DMS53 (cell line): ENCODE measurements around the gene RASSF4.

Source experiments
- DNase-seq: peaks from one replicate; lab custom pipeline; 2025; lab: John Stamatoyannopoulos, UW

The RASSF4 gene

GRCh38 chr10:44959247-44960087 is at the start of gene RASSF4:
RASSF4 (plus strand) TSS chr10:44959802; CDS start chr10:44970203, 10,401 bp downstream.
- DNase-seq: peak; percentile 94

- no peak for DNase-seq
Measured at GRCh38 chr10:44909910-44910309, 49.7 kb upstream of the RASSF4 start.

GRCh38 chr10:44910602-44911001 is 49.0 kb upstream of the RASSF4 start:
- no peak for DNase-seq

- peak; percentile 94 for DNase-seq
Measured at GRCh38 chr10:44911081-44911540, 48.5 kb upstream of the RASSF4 start, which contains the start of gene TMEM72. TMEM72 (plus strand) TSS chr10:44911337; CDS start chr10:44911513, 176 bp downstream.

GRCh38 chr10:44911951-44912350 is 47.7 kb upstream of the RASSF4 start:
- no peak for DNase-seq

GRCh38 chr10:44913350-44914081 is 46.1 kb upstream of the RASSF4 start:
- no peak for DNase-seq

GRCh38 chr10:44914891-44915290 is 44.7 kb upstream of the RASSF4 start:
- no peak for DNase-seq

- no peak for DNase-seq
Measured at GRCh38 chr10:44916429-44916828, 43.2 kb upstream of the RASSF4 start.

GRCh38 chr10:44917848-44918247 is 41.8 kb upstream of the RASSF4 start:
- DNase-seq: no peak

- no peak for DNase-seq
Measured at GRCh38 chr10:44920252-44920651, 39.4 kb upstream of the RASSF4 start.

- DNase-seq: no peak
Measured at GRCh38 chr10:44921061-44921460, 38.5 kb upstream of the RASSF4 start.

- DNase-seq: no peak
Measured at GRCh38 chr10:44921506-44921905, 38.1 kb upstream of the RASSF4 start.

- no peak for DNase-seq
Measured at GRCh38 chr10:44922021-44922420, 37.6 kb upstream of the RASSF4 start.

- DNase-seq: no peak
Measured at GRCh38 chr10:44922796-44923545, 36.6 kb upstream of the RASSF4 start.

GRCh38 chr10:44923611-44924010 is 36.0 kb upstream of the RASSF4 start:
- DNase-seq: no peak

GRCh38 chr10:44924261-44925040 is 35.2 kb upstream of the RASSF4 start:
- DNase-seq: no peak

- peak; percentile 63 for DNase-seq
Measured at GRCh38 chr10:44925224-44925623, 34.4 kb upstream of the RASSF4 start.

GRCh38 chr10:44925811-44926750 is 33.5 kb upstream of the RASSF4 start:
- no peak for DNase-seq

- DNase-seq: no peak
Measured at GRCh38 chr10:44926751-44927351, 32.8 kb upstream of the RASSF4 start.

GRCh38 chr10:44927352-44927751 is 32.2 kb upstream of the RASSF4 start:
- no peak for DNase-seq
